Fibroblast of skin of left biceps (primary cell): ENCODE results near the gene IFNW1.
"Not testable (repeated sequence)": the region's sequence is repeated elsewhere in the genome, so short reads cannot be mapped to it uniquely, and the experiment has no call there.

ENCODE experiments used
- DNase-seq, 2 experiments: peaks; one replicate each; pipeline ENCODE4 v3.0.0-alpha.2; 2013; ENCODE audit warnings: low read depth in 2 of 2

IFNW1 gene

GRCh38 chr9:21141427-21141882 is at the start of gene IFNW1:
TSS of gene IFNW1 (minus strand) at chr9:21141832. CDS start at chr9:21141570, 262 bp downstream.
- no peak for DNase-seq

- DNase-seq: not testable (repeated sequence)
Observed at GRCh38 chr9:21187487-21187886, 45.9 kb upstream of the IFNW1 start, which contains the start of gene IFNA4. TSS of gene IFNA4 (minus strand) at chr9:21187587. CDS start at chr9:21187531, 56 bp downstream.

- not testable (repeated sequence) for DNase-seq
Observed at GRCh38 chr9:21182810-21183736, 41.4 kb upstream of the IFNW1 start.

- no peak for DNase-seq
Observed at GRCh38 chr9:21174671-21175070, 33.0 kb upstream of the IFNW1 start.

- DNase-seq: no peak
Observed at GRCh38 chr9:21172156-21172555, 30.5 kb upstream of the IFNW1 start.

- DNase-seq: no peak
Observed at GRCh38 chr9:21171351-21171750, 29.7 kb upstream of the IFNW1 start.

GRCh38 chr9:21166560-21166959 is 24.9 kb upstream of the IFNW1 start, which contains the start of gene IFNA21:
TSS of gene IFNA21 (minus strand) at chr9:21166660. CDS start at chr9:21166612, 48 bp downstream.
- DNase-seq: not testable (repeated sequence)

- DNase-seq: no peak
Observed at GRCh38 chr9:21165516-21165915, 23.9 kb upstream of the IFNW1 start.

GRCh38 chr9:21160178-21160577 is 18.5 kb upstream of the IFNW1 start:
- DNase-seq: no peak

- no peak for DNase-seq
Observed at GRCh38 chr9:21155501-21155900, 13.9 kb upstream of the IFNW1 start.

GRCh38 chr9:21154018-21154608 is 12.5 kb upstream of the IFNW1 start:
- DNase-seq: no peak

GRCh38 chr9:21153336-21154017 is 11.8 kb upstream of the IFNW1 start:
- no peak for DNase-seq

GRCh38 chr9:21144603-21145002 is 3.0 kb upstream of the IFNW1 start:
- DNase-seq: no peak

- DNase-seq: no peak
Observed at GRCh38 chr9:21137020-21137419, 4.6 kb downstream of the IFNW1 start.

GRCh38 chr9:21135736-21136135 is 5.9 kb downstream of the IFNW1 start:
- DNase-seq: no peak

- not testable (repeated sequence) for DNase-seq
Observed at GRCh38 chr9:21128186-21128585, 13.4 kb downstream of the IFNW1 start.

GRCh38 chr9:21121595-21122251 is 19.9 kb downstream of the IFNW1 start:
- DNase-seq: no peak

GRCh38 chr9:21121079-21121478 is 20.6 kb downstream of the IFNW1 start:
- DNase-seq: no peak

- DNase-seq: no peak
Observed at GRCh38 chr9:21119093-21119770, 22.4 kb downstream of the IFNW1 start.

- DNase-seq: no peak
Observed at GRCh38 chr9:21114311-21114710, 27.3 kb downstream of the IFNW1 start.
